SK-N-SH (cell line): ENCODE measurements around the gene TET2.

Experiments used
- GABPA ChIP-seq: IDR thresholded peaks from 2 replicates; pipeline ENCODE4 v1.4.0; 2012; ENCODE audit warnings: low read depth, mild to moderate bottlenecking
- GATA2 ChIP-seq: sonication (generic); formaldehyde crosslinking; IDR thresholded peaks from 2 replicates; pipeline ENCODE4 v1.5.0; 2020; ENCODE audit warnings: mild to moderate bottlenecking, missing genetic modification reagents
- MXI1 ChIP-seq: IDR thresholded peaks from 2 replicates; pipeline ENCODE4 v1.6.1; 2012; ENCODE audit warnings: mild to moderate bottlenecking, low read depth, low read length, improper control_type of control experiment
- RCOR1 ChIP-seq: fragments of 150-350 bp; IDR thresholded peaks from 2 replicates; pipeline ENCODE4 v1.6.1; 2017; ENCODE audit warnings: antibody characterized with exemption, low read length
- TAF1 ChIP-seq: IDR thresholded peaks from 2 replicates; pipeline ENCODE4 v1.6.1; 2012; ENCODE audit warnings: low read depth, mild to moderate bottlenecking, low read length, moderate library complexity, borderline replicate concordance
- TF ChIP-seq, protein P1 (sequence below): fragments of 200-600 bp; sonication (generic); IDR thresholded peaks from 2 replicates; pipeline ENCODE4 v1.6.1; 2017; ENCODE audit warnings: antibody characterized with exemption, mild to moderate bottlenecking, moderate library complexity
- TF ChIP-seq, protein P2 (sequence below): IDR thresholded peaks from 2 replicates; pipeline ENCODE4 v1.6.1; 2012; ENCODE audit warnings: mild to moderate bottlenecking, low read depth, low read length, moderate library complexity

GRCh38 chr4:105276361-105277104 is 129.9 kb downstream of the TET2 start:
- TF ChIP-seq, protein P1, sequence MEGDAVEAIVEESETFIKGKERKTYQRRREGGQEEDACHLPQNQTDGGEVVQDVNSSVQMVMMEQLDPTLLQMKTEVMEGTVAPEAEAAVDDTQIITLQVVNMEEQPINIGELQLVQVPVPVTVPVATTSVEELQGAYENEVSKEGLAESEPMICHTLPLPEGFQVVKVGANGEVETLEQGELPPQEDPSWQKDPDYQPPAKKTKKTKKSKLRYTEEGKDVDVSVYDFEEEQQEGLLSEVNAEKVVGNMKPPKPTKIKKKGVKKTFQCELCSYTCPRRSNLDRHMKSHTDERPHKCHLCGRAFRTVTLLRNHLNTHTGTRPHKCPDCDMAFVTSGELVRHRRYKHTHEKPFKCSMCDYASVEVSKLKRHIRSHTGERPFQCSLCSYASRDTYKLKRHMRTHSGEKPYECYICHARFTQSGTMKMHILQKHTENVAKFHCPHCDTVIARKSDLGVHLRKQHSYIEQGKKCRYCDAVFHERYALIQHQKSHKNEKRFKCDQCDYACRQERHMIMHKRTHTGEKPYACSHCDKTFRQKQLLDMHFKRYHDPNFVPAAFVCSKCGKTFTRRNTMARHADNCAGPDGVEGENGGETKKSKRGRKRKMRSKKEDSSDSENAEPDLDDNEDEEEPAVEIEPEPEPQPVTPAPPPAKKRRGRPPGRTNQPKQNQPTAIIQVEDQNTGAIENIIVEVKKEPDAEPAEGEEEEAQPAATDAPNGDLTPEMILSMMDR, result no peak
- TF ChIP-seq MXI1, result no peak
- TF ChIP-seq, protein P2, sequence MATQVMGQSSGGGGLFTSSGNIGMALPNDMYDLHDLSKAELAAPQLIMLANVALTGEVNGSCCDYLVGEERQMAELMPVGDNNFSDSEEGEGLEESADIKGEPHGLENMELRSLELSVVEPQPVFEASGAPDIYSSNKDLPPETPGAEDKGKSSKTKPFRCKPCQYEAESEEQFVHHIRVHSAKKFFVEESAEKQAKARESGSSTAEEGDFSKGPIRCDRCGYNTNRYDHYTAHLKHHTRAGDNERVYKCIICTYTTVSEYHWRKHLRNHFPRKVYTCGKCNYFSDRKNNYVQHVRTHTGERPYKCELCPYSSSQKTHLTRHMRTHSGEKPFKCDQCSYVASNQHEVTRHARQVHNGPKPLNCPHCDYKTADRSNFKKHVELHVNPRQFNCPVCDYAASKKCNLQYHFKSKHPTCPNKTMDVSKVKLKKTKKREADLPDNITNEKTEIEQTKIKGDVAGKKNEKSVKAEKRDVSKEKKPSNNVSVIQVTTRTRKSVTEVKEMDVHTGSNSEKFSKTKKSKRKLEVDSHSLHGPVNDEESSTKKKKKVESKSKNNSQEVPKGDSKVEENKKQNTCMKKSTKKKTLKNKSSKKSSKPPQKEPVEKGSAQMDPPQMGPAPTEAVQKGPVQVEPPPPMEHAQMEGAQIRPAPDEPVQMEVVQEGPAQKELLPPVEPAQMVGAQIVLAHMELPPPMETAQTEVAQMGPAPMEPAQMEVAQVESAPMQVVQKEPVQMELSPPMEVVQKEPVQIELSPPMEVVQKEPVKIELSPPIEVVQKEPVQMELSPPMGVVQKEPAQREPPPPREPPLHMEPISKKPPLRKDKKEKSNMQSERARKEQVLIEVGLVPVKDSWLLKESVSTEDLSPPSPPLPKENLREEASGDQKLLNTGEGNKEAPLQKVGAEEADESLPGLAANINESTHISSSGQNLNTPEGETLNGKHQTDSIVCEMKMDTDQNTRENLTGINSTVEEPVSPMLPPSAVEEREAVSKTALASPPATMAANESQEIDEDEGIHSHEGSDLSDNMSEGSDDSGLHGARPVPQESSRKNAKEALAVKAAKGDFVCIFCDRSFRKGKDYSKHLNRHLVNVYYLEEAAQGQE, result no peak
- no peak for TF ChIP-seq GABPA
- no peak for TF ChIP-seq TAF1
- no peak for TF ChIP-seq GATA2
- no peak for TF ChIP-seq RCOR1
